B cell (primary cell): Measurements from ENCODE around the gene KCNJ5. TPM values are rescaled to one million over a fixed set of nuclear protein-coding genes. Genes with fewer than 3 reads are reported as not detected.

ENCODE experiments used
- ATAC-seq: fragments of 200-7000 bp; cut with Tn5 transposase; one replicate; pipeline ENCODE4 v1.10.0; 2021; ENCODE audit warnings: low read depth, mild to moderate bottlenecking, moderate number of reproducible peaks, moderate library complexity
- CTCF ChIA-PET: fragments of 350-600 bp; sonication (Branson Sonifier 250); formaldehyde crosslinking; loops from one replicate; lab custom pipeline; 2021; ENCODE audit warnings: antibody characterized with exemption, inconsistent platforms; lab: Charles Lee
- POLR2A ChIA-PET: fragments of 350-600 bp; sonication (Branson Sonifier 250); formaldehyde crosslinking; loops from one replicate; lab custom pipeline; 2021; ENCODE audit warnings: antibody characterized with exemption; lab: Charles Lee
- DNase-seq: peaks from one replicate; pipeline ENCODE4 v3.0.0; 2013
- H2AFZ ChIP-seq: 2 replicates; pipeline ENCODE4 v1.6.1; 2012; ENCODE audit warnings: mild to moderate bottlenecking, low read depth, low read length; ENCODE audit not compliant: insufficient read depth, poor library complexity, severe bottlenecking
- H3K27ac ChIP-seq, 2 donors: 1 replicate in 1 of 2; 2 replicates in 1 of 2; pipeline ENCODE4 v1.5.1; 2012 to 2013; ENCODE audit warnings: low read length in 2 of 2, mild to moderate bottlenecking in 2 of 2, moderate library complexity in 1 of 2
- H3K27me3 ChIP-seq, 4 experiments: fragments of 200-600 bp in 1 of 4; sonication (generic) in 1 of 4; replicated peaks in 1 of 4; 1 replicate in 2 of 4; 2 replicates in 2 of 4; pipeline versions ENCODE4 v1.6.1 to v1.7.0; 2013 to 2016; ENCODE audit warnings: low read length in 3 of 4, mild to moderate bottlenecking in 2 of 4, mixed read lengths in 1 of 4, moderate library complexity in 1 of 4; ENCODE audit not compliant: insufficient read depth in 4 of 4, control insufficient read depth in 3 of 4; ENCODE audit errors: control extremely low read depth in 1 of 4
- H3K36me3 ChIP-seq, 2 experiments: replicated peaks in 1 of 2; 1 replicate in 1 of 2; 2 replicates in 1 of 2; pipeline versions ENCODE4 v1.6.1 to v1.7.1; 2013; ENCODE audit warnings: low read length in 1 of 2; ENCODE audit not compliant: insufficient read depth in 2 of 2, control insufficient read depth in 1 of 2; ENCODE audit errors: control extremely low read depth in 1 of 2, extremely low read depth in 1 of 2
- H3K4me1 ChIP-seq, 2 donors: fragments of 200-600 bp in 1 of 2; sonication (generic) in 1 of 2; 1 replicate in 1 of 2; 2 replicates in 1 of 2; pipeline versions ENCODE4 v1.5.1 to v1.6.1; 2013 to 2017; ENCODE audit warnings: low read length in 2 of 2; ENCODE audit not compliant: control insufficient read depth in 2 of 2, insufficient read depth in 2 of 2
- H3K4me2 ChIP-seq: replicated peaks from 2 replicates; pipeline ENCODE3; 2012; ENCODE audit warnings: mild to moderate bottlenecking, low read depth, low read length; ENCODE audit not compliant: poor library complexity, severe bottlenecking
- H3K4me3 ChIP-seq, 5 experiments: fragments of 200-600 bp in 1 of 5; sonication (generic) in 1 of 5; 1 replicate in 3 of 5; 2 replicates in 2 of 5; pipeline versions ENCODE4 v1.5.1 to v1.7.0; 2011 to 2016; ENCODE audit warnings: low read length in 4 of 5, mild to moderate bottlenecking in 4 of 5, low read depth in 2 of 5, control low read depth in 1 of 5, moderate library complexity in 1 of 5; ENCODE audit not compliant: insufficient read depth in 1 of 5; ENCODE audit errors: control extremely low read depth in 1 of 5, extremely low read depth in 1 of 5
- H3K79me2 ChIP-seq: fragments of 200-600 bp; sonication (generic); one replicate; pipeline ENCODE4 v1.6.0; 2016; ENCODE audit warnings: low read length; ENCODE audit not compliant: control insufficient read depth, insufficient read depth
- H3K9ac ChIP-seq: fragments of 200-600 bp; sonication (generic); 2 replicates; pipeline ENCODE4 v1.6.1; 2017; ENCODE audit warnings: mild to moderate bottlenecking, low read length, moderate library complexity
- H3K9me3 ChIP-seq, 3 donors: one replicate each; pipeline versions ENCODE4 v1.6.1 to v1.7.1; 2013; ENCODE audit warnings: low read length in 2 of 3; ENCODE audit not compliant: control insufficient read depth in 2 of 3, insufficient read depth in 1 of 3; ENCODE audit errors: control extremely low read depth in 1 of 3
- H4K20me1 ChIP-seq: 2 replicates; pipeline ENCODE4 v1.6.0; 2012; ENCODE audit warnings: mild to moderate bottlenecking, low read length; ENCODE audit not compliant: insufficient read depth, control insufficient read depth, poor library complexity, severe bottlenecking
- H3K27ac Mint-ChIP-seq: one replicate; pipeline ENCODE4 v1.8.0; 2021; ENCODE audit warnings: mixed read lengths
- H3K27me3 Mint-ChIP-seq: one replicate; pipeline ENCODE4 v1.8.0; 2021; ENCODE audit warnings: mixed read lengths
- H3K4me1 Mint-ChIP-seq: one replicate; pipeline ENCODE4 v1.8.0; 2021; ENCODE audit warnings: mixed read lengths
- H3K4me3 Mint-ChIP-seq: one replicate; pipeline ENCODE4 v1.8.0; 2021; ENCODE audit warnings: mixed read lengths
- H3K9me3 Mint-ChIP-seq: one replicate; pipeline ENCODE4 v1.8.0; 2022; ENCODE audit warnings: mixed read lengths; ENCODE audit not compliant: insufficient read depth
- EZH2 ChIP-seq: IDR thresholded peaks from 2 replicates; pipeline ENCODE4 v1.6.1; 2012; ENCODE audit warnings: borderline replicate concordance, low read depth, mild to moderate bottlenecking, moderate library complexity, low read length; ENCODE audit not compliant: insufficient read depth, poor library complexity, severe bottlenecking
- WGBS: methylation state at CpG from one replicate; pipeline ENCODE4 v1.1.5; 2013; ENCODE audit warnings: missing lambda C conversion rate; ENCODE audit not compliant: insufficient coverage; 5-methylcytosine and 5-hydroxymethylcytosine counted together
- intact Hi-C: fragments of 100-400 bp; cut with micrococcal nuclease; formaldehyde crosslinking; loops from one replicate; pipeline ENCODE4 v1.10.0; 2022
- polyA plus RNA-seq: library from polyadenylated mRNA; depleted of rRNA; stranded (reverse); fragments of >200 nt; gene quantifications from 2 replicates; pipeline ENCODE4 v1.2.3, GENCODE V29; 2012
- total RNA-seq, 2 donors: library from RNA; stranded (reverse); fragments of 120-200 nt in 1 of 2; gene quantifications; 1 replicate in 1 of 2; 2 replicates in 1 of 2; pipeline versions ENCODE4 v1.2.3 to v1.2.4, GENCODE V29; 2013 to 2022
- TF ChIP-seq, protein P1 (sequence below): fragments of 200-600 bp; IDR thresholded peaks from one replicate; pipeline ENCODE4 v1.8.0; 2022; ENCODE audit warnings: antibody characterized with exemption, mild to moderate bottlenecking

KCNJ5 gene
- total and polyA plus RNA-seq, 2 donors (not counting 1 experiment from before 2014, with no cell fraction given): 0.01 TPM; not detected in 1

DNA sequence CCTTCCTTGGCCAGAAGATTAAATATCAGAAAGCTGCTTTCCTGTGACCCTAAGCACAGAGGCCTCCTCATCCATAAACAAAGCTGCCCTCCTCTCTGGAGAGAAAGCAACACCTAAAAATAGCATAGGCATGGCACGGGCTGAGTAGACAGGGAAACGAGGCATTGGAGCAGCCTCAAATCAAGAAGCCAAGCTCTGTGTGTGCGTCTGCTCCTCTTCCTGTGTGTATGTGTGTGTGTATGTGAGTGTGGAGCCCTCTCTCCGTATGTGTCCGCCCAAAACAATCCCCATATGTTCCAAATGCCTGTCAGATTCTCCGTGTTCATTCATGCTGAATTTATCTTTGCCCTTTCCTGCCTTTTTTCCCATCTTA lies 24.0 kb downstream of the KCNJ5 start:
- Histone ChIP-seq H3K36me3 (no peaks in the 10 kb centered on the region), H3K79me2 (no peaks in the 10 kb centered on the region), H4K20me1 (no peaks in the 10 kb centered on the region), H3K27me3 (peaks cover 0 to 19% (median under 1%) of the 10 kb centered on the region in 4 experiments), H3K27ac (no peak overlapping the region), H2AFZ (no peak overlapping the region), H3K9ac (no peak overlapping the region), H3K4me3 (no peak overlapping the region), H3K4me2 (no peak overlapping the region), H3K4me1 (peaks cover 0 to 4% of the 10 kb centered on the region in 2 donors), H3K9me3 (peaks cover 0 to 12% (median 0%) of the 10 kb centered on the region in 3 donors)
- WGBS: 100% methylated on average over 1 of the region's 6 CpGs
- ATAC-seq: no peak
- Mint-ChIP-seq H3K27ac (no peak overlapping the region), H3K27me3 (peaks cover 49% of the 10 kb centered on the region), H3K4me1 (peaks cover 5% of the 10 kb centered on the region), H3K4me3 (no peak overlapping the region), H3K9me3 (no peaks in the 10 kb centered on the region)
- no peak for DNase-seq
- intact Hi-C loops: no loop called here
- ChIA-PET POLR2A (no interaction called here), CTCF (interaction anchor here (0.8 to 1.1 kb wide), 2 partner anchors 9 to 31 kb away, joined by 3 to 4 read pairs; no protein-coding TSS in a partner anchor)
- no peak for TF ChIP-seq EZH2
- TF ChIP-seq, protein P1, sequence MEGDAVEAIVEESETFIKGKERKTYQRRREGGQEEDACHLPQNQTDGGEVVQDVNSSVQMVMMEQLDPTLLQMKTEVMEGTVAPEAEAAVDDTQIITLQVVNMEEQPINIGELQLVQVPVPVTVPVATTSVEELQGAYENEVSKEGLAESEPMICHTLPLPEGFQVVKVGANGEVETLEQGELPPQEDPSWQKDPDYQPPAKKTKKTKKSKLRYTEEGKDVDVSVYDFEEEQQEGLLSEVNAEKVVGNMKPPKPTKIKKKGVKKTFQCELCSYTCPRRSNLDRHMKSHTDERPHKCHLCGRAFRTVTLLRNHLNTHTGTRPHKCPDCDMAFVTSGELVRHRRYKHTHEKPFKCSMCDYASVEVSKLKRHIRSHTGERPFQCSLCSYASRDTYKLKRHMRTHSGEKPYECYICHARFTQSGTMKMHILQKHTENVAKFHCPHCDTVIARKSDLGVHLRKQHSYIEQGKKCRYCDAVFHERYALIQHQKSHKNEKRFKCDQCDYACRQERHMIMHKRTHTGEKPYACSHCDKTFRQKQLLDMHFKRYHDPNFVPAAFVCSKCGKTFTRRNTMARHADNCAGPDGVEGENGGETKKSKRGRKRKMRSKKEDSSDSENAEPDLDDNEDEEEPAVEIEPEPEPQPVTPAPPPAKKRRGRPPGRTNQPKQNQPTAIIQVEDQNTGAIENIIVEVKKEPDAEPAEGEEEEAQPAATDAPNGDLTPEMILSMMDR: no peak

DNA sequence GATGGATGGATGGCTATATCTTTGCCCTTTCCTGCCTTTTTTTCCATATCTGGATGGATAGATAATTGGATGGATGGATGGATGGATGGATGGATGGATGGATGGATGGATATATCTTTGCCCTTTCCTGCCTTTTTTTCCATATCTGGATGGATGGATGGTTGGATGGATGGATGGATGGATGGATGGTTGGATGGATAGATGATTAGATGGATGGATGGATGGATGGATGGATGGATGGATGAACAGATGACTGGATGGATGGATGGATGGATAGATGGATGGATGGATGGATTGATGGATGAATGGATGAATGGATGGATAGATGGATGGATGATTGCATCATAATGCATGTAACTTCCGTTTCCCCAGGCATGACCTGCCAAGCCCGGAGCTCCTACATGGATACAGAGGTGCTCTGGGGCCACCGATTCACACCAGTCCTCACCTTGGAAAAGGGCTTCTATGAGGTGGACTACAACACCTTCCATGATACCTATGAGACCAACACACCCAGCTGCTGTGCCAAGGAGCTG lies 24.9 kb downstream of the KCNJ5 start:
- Histone ChIP-seq H3K4me3 (no peak overlapping the region), H3K9ac (no peak overlapping the region), H3K4me1 (peaks cover 0 to 4% of the 10 kb centered on the region in 2 donors), H3K36me3 (no peaks in the 10 kb centered on the region), H3K4me2 (no peak overlapping the region), H3K79me2 (no peaks in the 10 kb centered on the region), H3K9me3 (peaks cover 0 to 12% (median 0%) of the 10 kb centered on the region in 3 donors), H3K27ac (no peak overlapping the region), H2AFZ (no peak overlapping the region), H3K27me3 (peaks cover 0 to 21% (median 0%) of the 10 kb centered on the region in 4 experiments), H4K20me1 (no peaks in the 10 kb centered on the region)
- H3K9me3 Mint-ChIP-seq: no peaks in the 10 kb centered on the region
- TF ChIP-seq, protein P1: no peak
- no peak for TF ChIP-seq EZH2
- CTCF ChIA-PET: no interaction called here
- H3K4me1 Mint-ChIP-seq: peaks cover 5% of the 10 kb centered on the region
- no peak overlapping the region for H3K4me3 Mint-ChIP-seq
- intact Hi-C loops: no loop called here
- WGBS: 100% methylated on average over 1 of the region's 3 CpGs
- no peak overlapping the region for H3K27ac Mint-ChIP-seq
- DNase-seq (no peak), ATAC-seq (no peak)
- POLR2A ChIA-PET: no interaction called here
- peaks cover 50% of the 10 kb centered on the region for H3K27me3 Mint-ChIP-seq
